ENCODE results near the gene RAB26. TPM values are rescaled to one million over a fixed set of nuclear protein-coding genes. Genes with fewer than 3 reads are reported as not detected.

Gene RAB26
- total and polyA plus RNA-seq, 2 donors from 2014 or later, result 1.5 to 3.0 TPM

GRCh38 chr16:2194166-2194834, 45.9 kb downstream of the RAB26 start:
- intact Hi-C loops (cut with DNase I), result no loop called here
- no peak overlapping the region for H3K27ac ChIP-seq (ENCODE audit: low read depth in 2 of 2, low read length in 2 of 2)
- H3K9ac ChIP-seq (ENCODE audit: low read length in 3 of 3), result no peak overlapping the region
- TF ChIP-seq CTCF (IDR thresholded peaks at IDR 0.05; ENCODE audit: borderline replicate concordance, extremely low read depth, insufficient read depth), result no peak
- H3K4me1 ChIP-seq (ENCODE audit: control insufficient read depth in 2 of 3, insufficient read depth in 2 of 3, low read depth in 1 of 3, low read length in 3 of 3), result peaks cover 0 to 3% (median 0%) of the 10 kb centered on the region in 3 donors
- no peak overlapping the region for H3K4me3 ChIP-seq (ENCODE audit: low read length in 3 of 3)
- no peak for FAIRE-seq
- peak in 3 of 5 donors; percentile 50 to 79 (median 75) for DNase-seq
- no peaks in the 10 kb centered on the region for H3K27me3 ChIP-seq (ENCODE audit: control insufficient read depth, insufficient read depth, low read length)
- H3K36me3 ChIP-seq (ENCODE audit: control insufficient read depth in 2 of 3, insufficient read depth in 3 of 3, low read length in 3 of 3), result no peaks in the 10 kb centered on the region
- no peaks in the 10 kb centered on the region for H3K9me3 ChIP-seq (ENCODE audit: control insufficient read depth in 2 of 3, insufficient read depth in 1 of 3, low read length in 3 of 3)

DNA sequence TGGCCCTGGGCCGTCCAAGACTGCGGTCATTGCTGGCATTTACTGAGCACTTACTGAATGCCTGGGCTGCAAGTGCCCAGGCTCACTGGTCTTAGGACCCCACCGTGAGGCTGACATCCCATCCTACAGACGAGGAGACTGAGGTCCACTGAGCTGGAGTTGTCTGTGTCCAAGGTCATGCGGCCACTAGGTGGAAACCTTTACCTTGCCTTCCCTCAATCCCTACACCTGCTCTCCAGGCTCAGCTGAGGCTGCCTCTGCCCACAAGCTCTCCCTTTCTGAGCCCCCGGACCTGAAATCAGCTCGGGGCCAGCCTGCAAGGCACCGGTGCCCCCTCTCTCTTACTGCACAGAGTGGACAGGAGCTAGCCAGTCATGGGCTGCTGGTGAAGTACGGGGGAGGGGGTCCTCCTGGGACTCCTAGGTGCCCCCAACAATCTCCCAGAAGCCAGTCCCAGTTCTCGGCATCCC, 46.5 kb downstream of the RAB26 start:
- Histone ChIP-seq H3K9me3 (ENCODE audit: control insufficient read depth in 2 of 3, insufficient read depth in 1 of 3, low read length in 3 of 3) (no peaks in the 10 kb centered on the region), H3K4me3 (ENCODE audit: low read length in 3 of 3) (no peak overlapping the region), H3K9ac (ENCODE audit: low read length in 3 of 3) (no peak overlapping the region), H3K27ac (ENCODE audit: low read depth in 2 of 2, low read length in 2 of 2) (no peak overlapping the region), H3K27me3 (ENCODE audit: control insufficient read depth, insufficient read depth, low read length) (no peaks in the 10 kb centered on the region), H3K4me1 (ENCODE audit: control insufficient read depth in 2 of 3, insufficient read depth in 2 of 3, low read depth in 1 of 3, low read length in 3 of 3) (peaks cover 0 to 3% (median 0%) of the 10 kb centered on the region in 3 donors), H3K36me3 (ENCODE audit: control insufficient read depth in 2 of 3, insufficient read depth in 3 of 3, low read length in 3 of 3) (no peaks in the 10 kb centered on the region)
- TF ChIP-seq CTCF (IDR thresholded peaks at IDR 0.05; ENCODE audit: borderline replicate concordance, extremely low read depth, insufficient read depth), result peak; percentile 52
- DNase-seq (peak in 4 of 5 donors; percentile 67 to 79 (median 74)), FAIRE-seq (no peak)
- intact Hi-C loops (cut with DNase I), result no loop called here

DNA sequence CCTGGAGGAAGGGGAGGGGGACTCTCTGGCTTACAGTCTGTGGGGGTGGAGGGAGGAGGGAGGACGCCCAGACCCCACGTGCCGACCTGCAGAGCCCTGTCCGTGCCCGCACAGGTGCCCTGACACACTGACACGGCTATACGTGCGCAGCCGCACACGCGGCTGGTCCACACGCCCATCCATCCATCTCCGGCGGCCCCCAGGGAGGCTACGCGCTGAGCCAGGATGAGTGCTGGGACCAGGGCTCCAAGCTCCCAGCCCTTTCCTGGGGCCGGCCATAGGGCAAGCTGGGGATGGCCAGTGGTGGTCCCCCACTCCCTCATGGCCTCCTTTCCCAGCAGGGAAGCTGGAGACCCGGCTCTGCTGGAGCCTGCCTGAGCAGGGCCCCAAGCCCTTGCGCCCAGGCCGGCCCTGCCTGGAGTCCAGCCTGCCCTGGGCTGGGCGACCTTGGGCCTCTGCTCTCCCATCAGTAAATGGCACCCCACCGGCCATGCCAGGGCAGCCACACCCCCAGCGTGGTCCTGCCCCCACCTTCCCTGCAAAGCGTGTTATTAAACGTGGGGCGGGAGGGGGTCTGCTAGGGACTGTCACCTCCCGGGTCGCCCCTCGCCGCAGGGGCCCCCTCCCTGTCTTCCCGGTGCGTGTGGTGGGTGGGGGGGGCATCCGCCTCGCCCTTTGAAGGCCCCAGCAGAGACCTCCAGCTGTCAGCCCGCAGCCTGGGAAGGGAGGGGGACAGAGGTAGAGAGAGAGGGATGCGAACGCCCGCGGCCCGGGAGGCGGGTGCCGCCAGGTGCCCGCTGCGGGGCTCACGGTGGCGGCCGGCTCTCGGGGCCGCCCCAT, 47.1 kb downstream of the RAB26 start:
- intact Hi-C loops (cut with DNase I), result no loop called here
- Histone ChIP-seq H3K27ac (ENCODE audit: low read depth in 2 of 2, low read length in 2 of 2) (no peak overlapping the region), H3K36me3 (ENCODE audit: control insufficient read depth in 2 of 3, insufficient read depth in 3 of 3, low read length in 3 of 3) (no peaks in the 10 kb centered on the region), H3K4me3 (ENCODE audit: low read length in 3 of 3) (no peak overlapping the region), H3K4me1 (ENCODE audit: control insufficient read depth in 2 of 3, insufficient read depth in 2 of 3, low read depth in 1 of 3, low read length in 3 of 3) (peaks cover 0 to 3% (median 0%) of the 10 kb centered on the region in 3 donors), H3K9ac (ENCODE audit: low read length in 3 of 3) (no peak overlapping the region), H3K9me3 (ENCODE audit: control insufficient read depth in 2 of 3, insufficient read depth in 1 of 3, low read length in 3 of 3) (no peaks in the 10 kb centered on the region), H3K27me3 (ENCODE audit: control insufficient read depth, insufficient read depth, low read length) (no peaks in the 10 kb centered on the region)
- no peak for TF ChIP-seq CTCF (IDR thresholded peaks at IDR 0.05; ENCODE audit: borderline replicate concordance, extremely low read depth, insufficient read depth)
- FAIRE-seq, result no peak
- peak in 2 of 5 donors; percentile 39 to 61 for DNase-seq
